NCI-H524 treated with DMSO at 0.1 percent for 48 hours (cell line): ENCODE results near the gene SLC8B1.

Source experiments
- DNase-seq: peaks from one replicate; lab custom pipeline; 2025; lab: John Stamatoyannopoulos, UW

SLC8B1 gene

GRCh38 chr12:113334786-113335539, at the start of gene SLC8B1:
Gene SLC8B1, minus strand, starts transcription at chr12:113335109. Its CDS starts 2,231 bp downstream, at chr12:113332878.
- no peak for DNase-seq

- no peak for DNase-seq
Measured at GRCh38 chr12:113382206-113382605, 47.3 kb upstream of the SLC8B1 start.

- DNase-seq, result no peak
Measured at GRCh38 chr12:113381220-113381619, 46.3 kb upstream of the SLC8B1 start.

GRCh38 chr12:113378291-113378690, 43.4 kb upstream of the SLC8B1 start:
- DNase-seq, result no peak

- no peak for DNase-seq
Measured at GRCh38 chr12:113374823-113375428, 40.0 kb upstream of the SLC8B1 start.

- DNase-seq, result no peak
Measured at GRCh38 chr12:113373969-113374368, 39.1 kb upstream of the SLC8B1 start.

GRCh38 chr12:113373440-113373839, 38.5 kb upstream of the SLC8B1 start:
- DNase-seq, result no peak

GRCh38 chr12:113372371-113372770, 37.5 kb upstream of the SLC8B1 start:
- no peak for DNase-seq

- DNase-seq, result no peak
Measured at GRCh38 chr12:113371808-113372207, 36.9 kb upstream of the SLC8B1 start.

GRCh38 chr12:113370923-113371682, 36.2 kb upstream of the SLC8B1 start:
- DNase-seq, result no peak

- no peak for DNase-seq
Measured at GRCh38 chr12:113369391-113369985, 34.6 kb upstream of the SLC8B1 start.

GRCh38 chr12:113368331-113368730, 33.4 kb upstream of the SLC8B1 start:
- DNase-seq, result no peak

GRCh38 chr12:113366827-113367226, 31.9 kb upstream of the SLC8B1 start:
- DNase-seq, result no peak

GRCh38 chr12:113365639-113366395, 30.9 kb upstream of the SLC8B1 start:
- no peak for DNase-seq

GRCh38 chr12:113364698-113365097, 29.8 kb upstream of the SLC8B1 start:
- DNase-seq, result no peak

GRCh38 chr12:113361574-113362370, 26.9 kb upstream of the SLC8B1 start:
- DNase-seq, result no peak

- no peak for DNase-seq
Measured at GRCh38 chr12:113359939-113360748, 25.2 kb upstream of the SLC8B1 start.

- no peak for DNase-seq
Measured at GRCh38 chr12:113359133-113359938, 24.4 kb upstream of the SLC8B1 start.
